PC-3 (cell line): ENCODE data around the gene ITCH. TPM values are rescaled to one million over a fixed set of nuclear protein-coding genes. Genes with fewer than 3 reads are reported as not detected.

Experiments used
- ATAC-seq: fragments of 200-7000 bp; cut with Tn5 transposase; 2 replicates; pipeline ENCODE4 v1.9.1; 2020; ENCODE audit warnings: mild to moderate bottlenecking, moderate library complexity
- BruUV-seq: library from RNA; stranded (reverse); fragments of 400-500 nt; replicated peaks from 2 replicates; lab custom pipeline; 2021; lab: Mats Ljungman, UMichigan
- CTCF ChIA-PET: fragments of 300-600 bp; sonication (Branson Sonifier 250); formaldehyde crosslinking; loops from one replicate; lab custom pipeline; 2022; ENCODE audit warnings: antibody characterized with exemption; lab: Charles Lee
- POLR2A ChIA-PET: fragments of 300-600 bp; sonication (Branson Sonifier 250); formaldehyde crosslinking; loops from one replicate; lab custom pipeline; 2022; ENCODE audit warnings: antibody characterized with exemption; ENCODE audit not compliant: unreplicated experiment; lab: Charles Lee
- DNase-seq: peaks from one replicate; pipeline ENCODE4 v3.0.0-alpha.2; 2015
- H2AFZ ChIP-seq: fragments of 300-600 bp; sonication (generic); 2 replicates; pipeline ENCODE4 v1.6.0; 2016; ENCODE audit warnings: antibody characterized with exemption, low read length
- H3F3A ChIP-seq: fragments of 300-600 bp; sonication (generic); one replicate; pipeline ENCODE4 v1.6.0; 2017; ENCODE audit warnings: antibody characterized with exemption, low read length, control low read depth, mild to moderate bottlenecking; ENCODE audit not compliant: unreplicated experiment
- H3K27ac ChIP-seq: fragments of 300-600 bp; sonication (generic); 2 replicates; pipeline ENCODE4 v1.5.1; 2016; ENCODE audit warnings: mild to moderate bottlenecking, low read length
- H3K27me3 ChIP-seq: fragments of 300-600 bp; sonication (generic); 2 replicates; pipeline ENCODE4 v1.6.1; 2016; ENCODE audit warnings: low read length, mixed read lengths
- H3K36me3 ChIP-seq: fragments of 300-600 bp; sonication (generic); 2 replicates; pipeline ENCODE4 v1.6.1; 2016; ENCODE audit warnings: low read depth, mixed run types, low read length, mixed read lengths
- H3K4me1 ChIP-seq: fragments of 300-600 bp; sonication (generic); 2 replicates; pipeline ENCODE4 v1.5.1; 2016; ENCODE audit warnings: low read length; ENCODE audit not compliant: insufficient read depth
- H3K4me2 ChIP-seq: fragments of 300-600 bp; sonication (generic); 2 replicates; pipeline ENCODE4 v1.6.0; 2016; ENCODE audit warnings: low read length
- H3K4me3 ChIP-seq: fragments of 300-600 bp; sonication (generic); 2 replicates; pipeline ENCODE4 v1.5.1; 2016; ENCODE audit warnings: mild to moderate bottlenecking, low read length, mixed read lengths
- H3K79me2 ChIP-seq: fragments of 300-600 bp; sonication (generic); 2 replicates; pipeline ENCODE4 v1.6.1; 2017; ENCODE audit warnings: low read length, mixed read lengths
- H3K9ac ChIP-seq: fragments of 300-600 bp; sonication (generic); 2 replicates; pipeline ENCODE4 v1.6.0; 2016; ENCODE audit warnings: mild to moderate bottlenecking, low read length
- H3K9me2 ChIP-seq: fragments of 300-600 bp; sonication (generic); replicated peaks from 2 replicates; pipeline ENCODE4 v1.6.1; 2016; ENCODE audit warnings: mixed run types, low read length, mixed read lengths
- H3K9me3 ChIP-seq: fragments of 300-600 bp; sonication (generic); 2 replicates; pipeline ENCODE4 v1.6.1; 2016; ENCODE audit warnings: low read length, mixed read lengths
- H4K20me1 ChIP-seq: fragments of 300-600 bp; sonication (generic); 2 replicates; pipeline ENCODE4 v1.6.1; 2016; ENCODE audit warnings: low read length, mixed read lengths
- CTCF ChIP-seq: fragments of 300-600 bp; sonication (generic); conservative IDR thresholded peaks from 2 replicates; pipeline ENCODE4 v1.5.1; 2017; ENCODE audit warnings: antibody characterized with exemption, low read depth, mild to moderate bottlenecking, low read length
- EZH2 ChIP-seq: fragments of 300-600 bp; sonication (generic); IDR thresholded peaks from one replicate; pipeline ENCODE4 v1.6.1; 2017; ENCODE audit warnings: antibody characterized with exemption, mild to moderate bottlenecking, low read length; ENCODE audit not compliant: unreplicated experiment
- EZH2phosphoT487 ChIP-seq: fragments of 300-600 bp; sonication (generic); IDR thresholded peaks from 2 replicates; pipeline ENCODE4 v1.6.1; 2018; ENCODE audit warnings: mild to moderate bottlenecking, antibody characterized with exemption, low read length, borderline replicate concordance
- intact Hi-C: fragments of 100-400 bp; cut with micrococcal nuclease; formaldehyde crosslinking; loops from 2 replicates; pipeline ENCODE4 v1.9.0; 2023
- total RNA-seq: library from RNA; depleted of rRNA; stranded (reverse); fragments of >200 nt; gene quantifications from 2 replicates; pipeline ENCODE4 v1.2.3, GENCODE V29; 2014

The ITCH gene
- total RNA-seq, 1 experiment from 2014 or later = 54.8 TPM

- no peak overlapping the region for H3K9ac ChIP-seq
- no peak for TF ChIP-seq EZH2
- TF ChIP-seq EZH2phosphoT487 = no peak
- TF ChIP-seq CTCF = no peak
- H3K79me2 ChIP-seq = peaks cover 90% of the 10 kb centered on the region
- ChIA-PET CTCF (no interaction called here), POLR2A (no interaction called here)
- no peak overlapping the region for H3K4me3 ChIP-seq
- H4K20me1 ChIP-seq = peaks cover 4% of the 10 kb centered on the region; the same call in 1 of the 2 replicates
- no peaks in the 10 kb centered on the region for H3K9me3 ChIP-seq
- no peak overlapping the region for H3K4me2 ChIP-seq
- no peaks in the 10 kb centered on the region for H3K27me3 ChIP-seq
- peaks cover 5% of the 10 kb centered on the region for H3F3A ChIP-seq
- no peak for ATAC-seq
- DNase-seq = no peak
- no TSS peak for BruUV-seq
- H3K27ac ChIP-seq = no peak overlapping the region
- H3K4me1 ChIP-seq = peaks cover 26% of the 10 kb centered on the region
- H2AFZ ChIP-seq = no peak overlapping the region
- intact Hi-C loops = no loop called here
- no peaks in the 10 kb centered on the region for H3K9me2 ChIP-seq
- H3K36me3 ChIP-seq = peaks cover 9% of the 10 kb centered on the region; the same call in 1 of the 2 replicates
Observed at GRCh38 chr20:34385464-34385863, 22.4 kb downstream of the ITCH start.

GRCh38 chr20:34388000-34388399, 24.9 kb downstream of the ITCH start:
- no peak overlapping the region for H3K4me2 ChIP-seq
- no peaks in the 10 kb centered on the region for H3K27me3 ChIP-seq
- H3K27ac ChIP-seq = no peak overlapping the region
- no peaks in the 10 kb centered on the region for H3K9me2 ChIP-seq
- no peak overlapping the region for H3K4me3 ChIP-seq
- CTCF ChIA-PET = interaction anchor here (1.2 kb wide), 1 partner anchor 74 kb away, joined by 13 read pairs; no protein-coding TSS in a partner anchor
- H3K79me2 ChIP-seq = peaks cover 87% of the 10 kb centered on the region
- no TSS peak for BruUV-seq
- intact Hi-C loops = no loop called here
- POLR2A ChIA-PET = no interaction called here
- H3K4me1 ChIP-seq = peaks cover 44% of the 10 kb centered on the region
- no peak overlapping the region for H3K9ac ChIP-seq
- H3K36me3 ChIP-seq = peaks cover 13% of the 10 kb centered on the region
- no peaks in the 10 kb centered on the region for H3K9me3 ChIP-seq
- H2AFZ ChIP-seq = no peak overlapping the region
- DNase-seq (no peak), ATAC-seq (no peak)
- no peak for TF ChIP-seq CTCF
- TF ChIP-seq EZH2phosphoT487 = no peak
- H3F3A ChIP-seq = peaks cover 11% of the 10 kb centered on the region
- H4K20me1 ChIP-seq = peaks cover 9% of the 10 kb centered on the region; the same call in 1 of the 2 replicates

- Histone ChIP-seq H3K9me2 (no peaks in the 10 kb centered on the region), H3K4me2 (no peak overlapping the region), H3K4me3 (no peak overlapping the region), H3K9me3 (no peaks in the 10 kb centered on the region), H2AFZ (no peak overlapping the region), H4K20me1 (peaks cover 13% of the 10 kb centered on the region; the same call in 1 of the 2 replicates), H3K4me1 (peaks cover 44% of the 10 kb centered on the region), H3K27ac (no peak overlapping the region), H3K79me2 (peaks cover 87% of the 10 kb centered on the region), H3K9ac (no peak overlapping the region), H3K27me3 (no peaks in the 10 kb centered on the region), H3K36me3 (peaks cover 19% of the 10 kb centered on the region), H3F3A (peaks cover 11% of the 10 kb centered on the region)
- CTCF ChIA-PET = no interaction called here
- DNase-seq (no peak), ATAC-seq (no peak)
- POLR2A ChIA-PET = no interaction called here
- BruUV-seq = no TSS peak
- no peak for TF ChIP-seq EZH2
- no peak for TF ChIP-seq CTCF
- no peak for TF ChIP-seq EZH2phosphoT487
- intact Hi-C loops = no loop called here
Observed at GRCh38 chr20:34388678-34389077, 25.6 kb downstream of the ITCH start.
